Fibroblast of skin of left quadriceps (primary cell): Measurements from ENCODE around the gene MFSD12.

Source experiments
- DNase-seq, 2 experiments: peaks; one replicate each; pipeline ENCODE4 v3.0.0-alpha.2; 2013; ENCODE audit warnings: low read depth in 2 of 2

The MFSD12 gene

DNA sequence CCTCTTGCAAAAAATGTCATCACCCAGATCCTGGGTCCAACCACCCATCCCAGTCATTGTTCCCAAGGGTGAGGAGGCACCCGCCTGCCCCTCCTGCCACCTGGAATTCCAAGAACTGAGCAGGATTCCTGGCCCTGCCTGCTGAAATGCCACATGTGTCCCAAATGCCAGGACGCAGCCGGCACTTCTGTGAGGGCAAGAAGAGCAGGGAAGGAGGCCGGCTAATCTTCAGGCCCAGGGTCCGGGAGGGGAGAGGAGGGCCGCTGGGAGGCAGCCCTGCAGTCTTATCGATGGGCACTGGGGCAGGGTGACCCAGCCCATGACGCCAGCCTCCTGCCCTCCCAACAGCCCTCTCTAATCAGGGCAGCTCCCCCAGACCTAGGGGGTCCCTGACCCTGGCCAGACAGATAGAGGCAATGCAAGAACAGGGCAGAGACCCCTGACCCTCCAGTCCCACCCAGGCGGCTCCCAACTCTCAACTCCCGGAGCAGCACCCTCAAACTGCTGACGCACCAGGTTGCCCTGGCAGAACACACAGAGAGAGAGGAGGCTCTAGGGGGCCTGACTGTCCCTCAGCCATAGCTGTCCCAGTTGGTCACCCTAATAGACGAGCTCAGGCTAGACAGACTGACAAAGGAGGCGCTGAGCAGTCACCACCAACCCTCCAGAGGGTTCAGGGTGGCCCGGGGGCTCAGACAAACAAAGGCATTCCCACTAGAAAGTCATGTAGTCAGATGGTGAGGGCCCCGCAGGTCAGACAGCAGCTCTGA lies 1.5 kb downstream of the MFSD12 start:
- no peak for DNase-seq

DNA sequence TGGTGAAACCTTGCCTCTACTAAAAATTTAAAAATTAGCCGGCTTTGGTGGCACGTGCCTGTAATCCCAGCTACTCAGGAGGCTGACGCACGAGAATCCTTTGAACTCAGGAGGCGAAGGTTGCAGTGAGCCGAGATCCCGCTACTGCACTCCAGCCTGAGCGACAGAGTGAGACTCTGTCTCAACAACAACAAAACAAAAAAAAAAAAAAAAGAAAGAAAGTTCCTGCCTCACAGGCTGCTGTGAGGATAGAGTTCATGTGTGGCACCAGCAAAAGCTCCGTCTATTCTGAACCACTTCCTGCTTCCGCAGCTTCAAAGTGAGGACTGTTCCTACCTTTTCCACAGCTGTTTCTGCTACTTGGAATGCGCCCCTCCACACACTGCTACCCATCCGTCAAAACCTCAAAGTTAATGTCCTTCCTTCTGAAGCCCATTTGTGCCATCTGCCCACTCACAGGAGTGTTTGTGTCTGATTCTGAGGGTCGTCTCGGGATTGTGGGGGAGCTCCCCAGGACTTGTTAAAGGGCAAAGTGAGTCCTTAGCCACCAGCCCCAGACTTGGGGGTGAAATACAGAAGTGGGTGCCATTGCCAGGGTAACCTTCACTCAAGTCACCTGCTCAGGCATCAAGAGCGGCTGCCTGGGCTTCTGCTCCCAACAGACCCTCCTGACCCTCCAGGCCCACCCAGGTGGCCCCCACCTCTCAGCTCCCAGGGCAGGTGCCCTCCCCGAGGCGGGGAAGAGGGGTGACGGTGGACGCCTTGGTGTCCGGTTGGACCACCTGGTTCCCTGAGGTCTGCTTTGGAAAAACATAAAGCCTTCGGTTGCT lies 2.9 kb downstream of the MFSD12 start:
- no peak for DNase-seq

DNA sequence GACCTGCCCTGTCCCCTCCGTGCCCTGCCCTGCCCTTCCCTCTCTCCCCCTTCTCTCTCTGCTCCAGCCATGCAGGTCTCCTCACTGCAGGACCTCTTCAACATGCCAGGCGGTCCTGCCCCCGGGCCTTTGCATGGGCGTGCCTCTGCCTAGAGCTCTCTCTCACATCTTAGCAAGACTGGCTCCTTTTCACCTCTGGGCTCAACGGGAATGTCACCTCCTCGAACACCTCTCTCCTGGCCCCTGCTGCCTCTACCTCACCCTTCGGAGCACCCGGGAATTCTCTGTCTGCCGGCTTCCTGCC lies 5.6 kb downstream of the MFSD12 start:
- no peak for DNase-seq

DNA sequence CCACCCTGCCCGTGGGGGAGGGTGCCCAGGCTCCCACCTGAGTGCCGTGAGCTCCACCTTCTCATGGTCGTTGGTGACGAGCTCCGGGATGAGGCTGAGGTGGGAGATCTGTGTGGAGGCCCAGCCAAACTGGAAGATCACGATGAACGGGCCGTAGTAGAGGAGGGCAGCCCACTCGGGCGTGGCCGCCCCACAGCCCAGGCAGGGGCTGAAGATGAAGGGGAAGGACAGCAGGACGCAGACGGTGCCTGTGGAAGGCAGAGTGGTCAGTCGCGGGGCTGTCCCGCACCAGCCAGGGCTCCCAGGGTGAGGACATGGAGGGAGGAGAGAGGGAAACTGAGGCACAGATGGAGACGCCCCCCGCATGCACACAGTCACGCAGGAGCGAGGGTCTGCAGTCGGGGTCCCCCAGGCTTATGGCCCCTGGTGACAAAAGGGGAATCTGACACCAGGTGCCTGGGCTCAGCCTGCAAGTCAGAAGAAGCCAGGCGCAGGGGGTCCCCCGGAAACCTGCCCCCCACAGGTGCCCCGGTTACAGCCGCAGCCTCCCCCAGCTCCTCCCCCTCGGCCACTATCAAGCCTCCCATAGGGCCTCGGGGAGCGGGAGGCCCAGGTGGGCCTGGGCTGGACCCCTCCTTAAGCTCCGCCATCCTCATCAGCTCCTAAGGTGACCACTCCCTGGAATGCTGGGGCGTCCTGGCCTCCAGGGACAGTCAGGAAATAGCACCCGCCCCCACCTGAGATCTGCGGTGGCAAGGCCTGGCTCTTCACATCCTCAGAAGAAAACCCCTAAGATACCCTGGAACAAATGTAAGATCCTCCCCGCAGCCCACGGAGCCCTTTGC lies 6.2 kb downstream of the MFSD12 start:
- no peak for DNase-seq

DNA sequence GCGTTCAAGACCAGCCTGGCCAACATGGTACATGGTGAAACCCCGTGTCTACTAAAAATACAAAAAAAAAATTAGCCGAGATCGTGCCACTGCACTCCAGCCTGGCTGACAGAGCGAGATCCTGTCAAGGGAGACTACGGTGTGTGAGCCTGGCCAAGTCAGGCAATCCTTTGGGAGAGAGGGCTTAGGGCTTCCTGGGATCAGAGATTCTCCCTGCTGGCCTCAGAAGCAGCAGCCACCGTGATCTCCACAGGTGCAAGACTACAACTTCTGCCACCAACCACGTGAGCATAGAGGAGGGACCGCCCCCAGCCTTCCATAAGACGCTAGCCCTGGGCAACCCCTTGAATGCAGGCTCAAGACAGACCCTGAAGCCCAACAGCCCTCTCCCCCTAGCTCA lies 7.6 kb downstream of the MFSD12 start:
- no peak for DNase-seq

DNA sequence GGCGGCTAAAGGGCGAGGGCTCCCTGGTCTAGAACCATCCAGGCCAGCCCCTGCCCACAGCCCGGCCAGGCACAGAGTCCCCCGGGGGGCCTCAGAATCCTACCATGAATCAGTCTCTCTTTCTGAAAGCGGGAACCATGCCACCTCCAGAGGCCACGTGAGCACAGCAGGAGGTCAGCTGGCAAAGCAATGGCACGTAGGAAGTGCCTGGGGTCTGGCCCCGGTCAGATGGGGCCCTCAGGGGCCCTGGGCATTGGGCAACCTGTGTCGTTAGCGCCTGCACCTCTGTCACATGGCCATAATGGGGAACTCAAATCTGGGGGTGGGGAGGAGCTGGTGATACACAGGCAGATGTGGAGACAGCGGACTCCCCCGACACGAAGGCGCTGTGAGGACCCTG lies 8.8 kb downstream of the MFSD12 start:
- no peak for DNase-seq

DNA sequence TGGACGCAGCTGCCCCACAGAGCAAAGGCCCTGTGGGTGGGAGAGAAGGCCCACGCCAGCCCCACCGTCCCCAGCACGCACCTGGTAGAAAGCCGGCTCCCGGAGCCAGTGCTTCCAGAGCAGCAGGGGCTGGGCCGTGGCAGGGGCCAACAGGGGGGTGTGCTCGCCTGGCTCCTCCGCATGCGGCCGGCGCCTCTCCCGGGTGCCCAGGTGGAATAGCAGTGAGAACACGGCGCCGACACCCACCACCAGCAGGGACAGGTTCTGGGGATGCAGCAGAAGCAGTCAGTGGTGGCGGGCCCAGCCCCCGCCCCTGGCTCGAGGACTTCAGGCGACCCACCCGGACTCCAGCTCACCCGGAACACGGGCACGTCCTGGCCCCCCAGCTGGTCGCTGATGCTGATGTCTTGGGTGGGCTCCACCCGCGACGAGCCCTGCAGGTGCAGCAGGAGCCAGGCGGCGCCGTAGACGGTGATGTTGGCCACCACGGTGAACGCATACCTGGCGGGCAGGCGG lies 9.6 kb downstream of the MFSD12 start:
- DNase-seq, result no peak

DNA sequence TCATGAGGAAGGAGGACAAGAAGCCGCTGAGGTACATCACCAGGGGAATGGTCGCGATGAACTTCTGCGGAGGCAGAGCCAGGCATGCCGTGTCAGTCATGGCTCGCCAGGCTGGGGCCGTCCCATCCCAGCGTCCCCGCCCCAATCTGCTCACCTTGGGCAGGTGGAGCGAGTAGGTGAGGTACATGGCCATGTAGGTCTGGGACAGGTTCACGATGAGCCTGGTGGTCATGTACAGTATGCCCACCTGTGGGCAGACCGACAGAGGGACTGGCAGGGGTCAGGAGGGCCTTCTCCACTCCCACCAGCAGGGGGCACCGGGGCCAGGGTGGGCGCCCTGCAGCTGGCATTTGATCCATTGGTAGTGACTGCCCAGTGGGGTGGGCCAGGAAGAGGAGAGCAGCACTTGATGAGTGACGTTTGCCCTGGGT lies 10.1 kb downstream of the MFSD12 start:
- no peak for DNase-seq

DNA sequence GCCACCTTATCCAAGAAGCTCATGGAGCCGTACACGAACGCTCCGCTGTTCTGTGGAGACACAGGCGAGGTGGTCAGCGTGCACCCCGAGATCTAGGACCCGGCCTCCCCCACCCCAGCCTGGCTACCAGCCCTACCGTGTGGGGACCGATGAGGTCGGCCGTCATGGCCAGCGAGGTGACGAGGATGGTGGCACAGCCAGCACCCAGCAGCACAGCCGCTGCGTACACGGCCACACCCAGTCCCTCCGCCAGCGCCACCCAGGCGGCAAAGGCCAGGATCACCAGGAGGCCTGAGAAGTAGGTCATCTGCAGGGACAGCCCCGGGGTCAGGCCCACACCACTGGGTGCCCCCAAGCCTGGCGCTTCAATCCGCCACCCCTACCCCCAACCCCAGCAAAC lies 11.3 kb downstream of the MFSD12 start:
- DNase-seq, result no peak

DNA sequence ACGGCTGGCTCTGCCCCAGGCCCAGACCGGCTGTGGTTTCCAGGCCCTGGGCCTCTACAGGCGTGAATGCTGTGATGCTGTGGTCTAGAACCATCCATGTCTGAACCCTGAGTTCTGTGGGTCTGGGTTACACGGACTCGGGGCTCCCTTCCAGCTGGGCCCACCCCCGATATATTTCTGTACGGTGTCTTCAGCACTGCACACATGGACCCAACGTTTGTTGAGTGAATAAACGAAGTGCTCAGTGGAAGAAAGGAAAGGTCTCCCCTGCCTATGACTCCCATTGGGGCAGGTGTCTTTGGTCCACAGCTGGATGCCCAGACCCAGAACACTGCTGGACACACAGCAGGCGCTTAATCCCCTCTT lies 11.7 kb downstream of the MFSD12 start:
- no peak for DNase-seq

DNA sequence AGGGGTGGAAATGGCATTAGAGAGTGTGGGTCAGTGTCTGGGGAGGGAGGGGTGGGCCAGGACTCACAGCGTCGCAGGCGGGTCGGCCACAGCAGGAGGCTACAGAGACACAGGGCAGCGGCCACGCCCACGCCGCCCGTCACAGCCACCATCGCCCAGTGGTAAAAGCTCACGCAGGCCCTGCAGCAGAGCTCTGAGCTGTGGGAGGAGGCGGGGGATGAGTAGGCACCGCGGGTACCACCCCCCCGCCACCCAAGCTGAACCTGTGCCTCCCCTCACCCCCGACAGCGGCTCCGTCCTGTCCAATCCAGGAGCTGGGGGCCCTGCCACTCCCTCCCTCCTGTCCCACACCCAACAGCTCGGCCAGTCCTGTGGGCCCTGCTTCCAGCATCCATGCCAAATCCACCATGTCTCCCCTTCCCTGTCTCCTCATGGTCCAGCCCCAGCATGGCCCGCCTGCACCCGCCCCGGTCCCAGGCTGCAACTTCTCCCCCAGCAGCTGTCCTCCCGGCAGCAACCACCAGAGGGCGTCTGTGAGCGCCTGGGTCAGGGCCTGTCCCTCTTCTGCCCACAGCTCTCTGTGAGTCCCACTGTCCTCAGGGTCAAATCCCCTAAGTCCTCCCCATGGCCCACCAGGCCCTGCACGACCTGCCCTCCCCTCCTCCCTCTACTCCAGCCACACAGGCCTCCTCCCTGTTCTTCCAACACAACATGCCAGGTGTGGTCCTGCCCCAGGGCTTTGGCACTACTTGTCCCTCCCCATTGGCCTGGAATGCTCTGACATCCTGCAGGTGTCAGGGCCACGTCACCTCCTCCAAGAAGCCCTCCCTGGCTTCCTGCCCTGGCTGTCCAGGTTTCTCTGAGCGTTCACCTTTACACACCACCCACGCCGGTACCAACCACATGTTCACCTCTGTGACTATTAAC lies 12.4 kb downstream of the MFSD12 start:
- peak in 1 of 2 experiments; percentile 7 for DNase-seq

DNA sequence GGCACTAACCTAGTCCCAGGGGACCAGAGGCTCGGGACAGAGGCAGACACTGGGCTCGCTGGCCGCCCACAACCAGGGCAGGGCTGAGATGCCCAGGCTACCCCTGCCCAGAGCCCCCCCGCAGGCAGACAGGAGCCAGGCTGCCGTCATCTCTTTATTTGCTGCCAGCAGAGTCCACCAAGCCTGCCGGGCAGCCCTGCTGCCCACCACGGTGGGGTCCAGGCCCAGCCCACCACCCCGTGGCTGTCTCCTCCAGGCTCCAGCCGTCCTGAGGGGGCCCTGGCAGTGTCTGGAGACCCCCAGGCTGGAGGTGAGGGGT lies 13.4 kb downstream of the MFSD12 start:
- no peak for DNase-seq

DNA sequence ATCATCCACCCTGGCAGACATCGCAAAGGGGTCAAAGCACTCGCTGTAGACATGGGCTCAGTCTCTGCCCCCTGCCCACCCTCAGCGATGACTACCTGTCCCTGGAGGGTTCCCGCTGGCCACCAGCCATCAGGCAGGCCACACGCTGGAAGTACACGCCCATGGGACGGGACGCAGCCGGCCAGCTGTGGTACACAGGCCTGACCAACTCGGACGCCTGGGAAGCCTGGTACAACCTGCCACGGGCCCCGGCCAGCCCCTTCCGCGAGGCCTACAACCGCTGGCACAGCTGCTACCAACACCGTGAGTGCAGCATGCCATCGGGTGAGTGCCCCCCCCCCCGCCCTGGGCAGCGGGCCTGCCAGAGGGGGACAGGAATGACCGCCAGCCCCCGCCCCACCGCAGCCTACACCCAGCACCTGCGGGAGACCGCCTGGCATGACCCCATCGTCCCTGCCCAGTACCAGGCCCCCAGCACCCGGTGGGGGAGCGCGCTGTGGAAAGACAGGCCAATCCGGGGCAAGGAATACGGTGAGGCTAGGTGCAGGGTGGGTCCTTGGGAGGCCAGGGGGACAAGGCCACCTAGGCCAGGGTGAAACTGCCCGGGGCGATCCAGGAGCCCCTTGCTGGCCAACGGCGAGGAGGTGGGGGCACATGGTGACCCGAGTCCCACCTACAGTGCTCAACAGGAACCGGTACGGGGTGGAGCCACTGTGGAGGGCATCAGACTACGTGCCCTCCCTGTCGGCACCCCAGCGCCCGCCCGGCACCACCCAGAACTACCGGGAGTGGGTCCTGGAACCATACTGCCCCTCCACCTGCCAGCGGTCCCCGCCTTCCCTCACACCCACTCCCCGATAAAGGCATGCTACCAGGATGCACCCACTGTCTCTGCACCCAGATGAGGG lies 14.0 kb downstream of the MFSD12 start:
- no peak for DNase-seq

DNA sequence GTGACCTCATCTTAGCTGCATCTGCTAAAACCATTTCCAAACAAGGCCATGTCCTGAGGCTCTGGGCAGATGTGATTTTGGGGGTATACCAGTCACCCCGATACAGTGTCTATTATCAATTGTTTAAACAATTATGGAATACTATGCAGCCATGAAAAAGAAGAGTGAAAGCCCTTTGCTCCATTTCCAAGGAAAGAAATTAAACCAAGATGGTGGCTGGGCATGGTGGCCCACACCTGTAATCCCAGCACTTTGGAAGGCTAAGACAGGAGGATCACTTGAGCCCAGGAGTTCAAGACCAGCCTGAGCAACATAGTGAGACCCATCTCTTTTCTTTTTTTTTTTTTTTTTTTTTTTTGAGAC lies 17.6 kb downstream of the MFSD12 start:
- DNase-seq, result no peak

DNA sequence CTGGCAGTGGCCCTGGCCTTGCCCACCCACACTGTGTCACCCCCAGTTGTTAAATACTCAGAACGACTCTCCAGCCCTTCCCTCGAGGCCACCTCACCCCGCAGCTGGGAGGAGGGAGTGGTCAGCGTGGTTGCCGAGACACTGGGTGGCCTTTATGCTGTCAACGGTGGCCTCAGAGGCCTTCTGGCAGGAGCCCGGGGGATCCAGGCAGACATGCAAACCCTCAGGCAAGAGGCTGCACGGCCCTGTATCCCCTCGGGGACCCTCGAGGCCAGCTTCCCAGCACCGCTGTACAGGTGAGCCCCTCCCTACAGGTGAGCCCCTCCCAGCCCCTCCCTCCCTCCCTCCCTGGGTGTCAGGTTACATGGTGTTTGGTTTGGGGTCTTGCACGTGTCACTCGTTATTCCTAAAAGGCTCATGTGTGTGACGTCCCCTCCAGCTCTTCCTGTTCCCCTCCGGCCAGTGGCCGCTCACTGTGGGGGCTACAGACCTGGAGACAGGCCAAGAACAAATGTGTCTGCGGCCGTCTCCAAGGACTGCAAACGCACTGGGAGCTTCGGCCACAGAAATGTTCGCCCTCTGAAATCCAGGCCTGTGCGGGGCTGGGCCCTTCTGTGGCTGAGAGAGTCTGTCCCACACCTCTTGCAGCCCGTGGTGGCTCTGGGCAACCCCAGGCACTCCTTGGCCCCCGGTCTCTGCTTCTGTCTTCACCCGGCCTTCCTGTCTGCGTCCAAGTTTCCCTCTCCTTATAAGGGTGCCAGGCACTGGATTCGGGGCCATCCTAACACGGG lies 18.2 kb downstream of the MFSD12 start, which contains the start of gene TEKTIP1:
Gene TEKTIP1, plus strand, starts transcription at position 210 of the 791 bp plus-strand sequence. Its CDS starts 4 bp downstream, at position 214.
- DNase-seq, result no peak

DNA sequence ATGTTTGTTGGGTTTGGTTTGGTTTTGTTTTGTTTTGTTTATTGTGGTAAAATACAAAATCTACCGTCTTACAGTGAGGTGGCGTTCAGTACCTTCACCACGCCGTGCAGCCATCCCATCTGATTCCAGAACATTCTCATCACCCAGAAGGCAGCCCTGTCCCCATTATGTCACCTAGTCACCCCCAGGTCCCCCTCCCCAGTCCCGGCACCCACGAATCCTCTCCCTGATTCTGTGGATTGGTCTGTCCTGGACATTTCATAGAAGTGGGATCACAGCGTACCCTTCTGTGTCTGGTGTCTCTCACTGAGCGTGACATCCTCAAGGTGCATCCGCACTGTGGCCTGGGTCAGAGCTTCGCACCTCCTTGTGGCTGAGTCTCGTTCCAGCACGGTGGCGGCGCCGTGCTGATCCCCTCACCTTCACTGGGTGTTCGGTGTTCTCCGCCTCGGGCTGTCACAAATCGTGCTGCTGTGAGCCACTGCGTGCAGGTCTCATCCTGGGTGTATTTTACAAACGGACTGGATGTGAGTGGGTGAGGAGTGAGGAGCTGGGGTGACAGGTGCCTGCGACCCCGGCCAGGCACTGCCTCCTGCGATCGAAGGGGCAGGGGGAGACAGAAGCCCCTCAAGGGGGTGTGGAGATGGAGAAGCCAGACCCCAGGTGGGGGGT lies 19.0 kb downstream of the MFSD12 start:
- no peak for DNase-seq

DNA sequence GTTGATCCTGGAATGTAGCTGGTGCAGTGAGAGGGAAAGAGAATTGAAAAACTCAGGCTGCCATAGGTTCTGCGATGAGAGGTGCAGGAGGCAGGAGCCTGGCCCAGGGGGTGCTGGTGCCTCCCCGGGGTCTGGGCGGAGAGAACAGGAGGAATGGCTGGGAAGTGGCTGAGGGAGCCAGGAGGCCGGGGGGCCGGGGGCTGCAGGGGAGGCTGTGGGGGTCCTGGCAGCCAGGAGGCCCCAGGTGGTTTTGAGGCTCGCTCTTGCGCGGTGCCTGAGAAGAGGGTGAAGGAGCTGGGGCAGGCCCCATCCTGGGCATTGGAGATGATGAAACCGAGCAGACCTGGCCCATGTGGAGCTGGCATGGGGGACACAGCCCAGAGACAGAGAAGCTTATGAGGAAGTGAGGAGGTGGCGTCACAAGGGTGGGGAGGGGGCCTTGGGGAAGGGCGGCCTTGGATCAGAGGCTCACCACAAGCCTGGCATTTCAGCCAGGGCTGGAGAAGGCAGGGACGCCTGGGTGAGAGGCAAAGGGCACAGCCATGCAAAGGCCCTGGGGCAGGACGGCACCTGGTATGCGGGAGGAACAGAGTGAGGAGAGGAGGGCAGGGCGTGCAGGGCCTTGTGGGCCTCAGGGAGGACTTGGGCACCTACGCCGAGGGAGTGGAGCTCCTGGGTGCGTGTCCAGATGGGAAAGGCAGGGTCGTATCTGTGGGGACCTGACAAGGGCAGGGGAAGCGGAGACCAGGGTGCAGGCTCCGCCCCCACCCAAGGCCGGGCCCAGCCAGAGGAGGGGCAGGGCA lies 19.7 kb downstream of the MFSD12 start:
- no peak for DNase-seq

DNA sequence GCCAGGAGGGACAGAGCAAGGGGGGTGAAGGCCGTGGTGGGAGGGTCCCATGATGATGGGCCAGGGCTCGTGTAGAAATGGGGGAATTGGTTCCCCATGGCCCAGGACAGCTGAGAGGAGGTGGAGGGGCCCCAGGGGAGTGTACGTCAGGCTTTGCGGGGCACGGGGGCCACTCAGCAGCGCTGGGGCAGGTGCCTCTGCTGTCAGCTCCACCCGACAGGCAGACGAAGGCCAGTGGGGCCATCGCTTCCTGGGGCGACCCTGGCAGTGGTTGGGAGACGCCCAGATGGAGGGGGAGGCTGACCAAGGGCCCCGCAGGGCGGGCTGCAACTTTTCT lies 20.3 kb downstream of the MFSD12 start:
- no peak for DNase-seq
